GM23338 (cell line): ENCODE data around the gene BRICD5.

Source experiments
- CREB1 ChIP-seq: fragments of 250-450 bp; sonication (Bioruptor Pico); IDR thresholded peaks from 2 replicates; pipeline ENCODE4 v1.5.0; 2020; ENCODE audit warnings: low read depth, mild to moderate bottlenecking, moderate library complexity
- EZH2 ChIP-seq: fragments of 200-600 bp; sonication (generic); IDR thresholded peaks from one replicate; pipeline ENCODE4 v1.8.0; 2017; ENCODE audit warnings: antibody characterized with exemption, mild to moderate bottlenecking, low read depth; ENCODE audit not compliant: unreplicated experiment
- EZH2phosphoT487 ChIP-seq: fragments of 200-600 bp; sonication (generic); IDR thresholded peaks from one replicate; pipeline ENCODE4 v1.8.1; 2018; ENCODE audit warnings: antibody characterized with exemption; ENCODE audit not compliant: unreplicated experiment
- JUNB ChIP-seq: IDR thresholded peaks from one replicate; pipeline ENCODE4 v1.6.1; 2016; ENCODE audit warnings: antibody characterized with exemption; ENCODE audit not compliant: unreplicated experiment
- NANOG ChIP-seq: IDR thresholded peaks from 2 replicates; pipeline ENCODE4 v1.6.1; 2016; ENCODE audit warnings: antibody characterized with exemption, borderline replicate concordance
- POLR2AphosphoS5 ChIP-seq: IDR thresholded peaks from 2 replicates; pipeline ENCODE4 v1.6.1; 2016; ENCODE audit warnings: antibody characterized with exemption, low read depth
- TF ChIP-seq, protein P1 (sequence below), 2 experiments: fragments of 200-600 bp in 1 of 2; sonication (generic) in 1 of 2; conservative IDR thresholded peaks; 2 replicates each; pipeline versions ENCODE4 v1.5.1 to v1.6.1; 2016 to 2017; ENCODE audit warnings: antibody characterized with exemption in 2 of 2, low read depth in 2 of 2, mild to moderate bottlenecking in 2 of 2, moderate library complexity in 1 of 2
- TF ChIP-seq, protein P2 (sequence below): IDR thresholded peaks from one replicate; pipeline ENCODE4 v1.6.1; 2018; ENCODE audit warnings: antibody characterized with exemption; ENCODE audit not compliant: unreplicated experiment
- TF ChIP-seq, protein P3 (sequence below): IDR thresholded peaks from 2 replicates; pipeline ENCODE4 v1.6.1; 2016; ENCODE audit warnings: antibody characterized with exemption

DNA sequence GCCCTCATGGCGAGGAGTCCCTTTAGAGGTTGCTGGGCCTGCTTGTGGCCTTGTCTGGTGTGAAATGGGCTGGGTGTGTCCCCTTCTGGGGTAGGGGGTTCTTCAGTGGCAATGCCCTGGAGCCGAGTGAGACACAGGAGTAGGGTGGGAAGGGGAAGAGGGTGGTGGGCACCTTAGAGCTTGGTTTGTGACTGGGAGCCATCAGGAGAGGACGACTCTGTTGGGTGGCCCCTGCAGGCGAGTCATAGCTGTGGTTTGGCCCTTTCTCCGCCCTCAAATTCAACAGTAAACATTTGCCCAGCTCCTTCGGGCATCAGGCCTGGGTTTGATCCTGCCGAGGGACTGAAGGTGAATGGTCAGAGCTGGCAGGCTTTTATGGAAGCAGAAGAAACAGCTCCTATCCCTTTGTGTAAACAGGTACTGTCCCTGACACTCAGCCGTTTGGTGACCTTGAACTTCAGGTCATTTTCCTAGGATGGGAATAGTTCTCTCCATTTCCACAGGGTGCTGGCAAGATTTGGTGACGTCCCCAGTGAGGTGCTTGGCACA is 15.7 kb upstream of the BRICD5 start:
- TF ChIP-seq, protein P1, sequence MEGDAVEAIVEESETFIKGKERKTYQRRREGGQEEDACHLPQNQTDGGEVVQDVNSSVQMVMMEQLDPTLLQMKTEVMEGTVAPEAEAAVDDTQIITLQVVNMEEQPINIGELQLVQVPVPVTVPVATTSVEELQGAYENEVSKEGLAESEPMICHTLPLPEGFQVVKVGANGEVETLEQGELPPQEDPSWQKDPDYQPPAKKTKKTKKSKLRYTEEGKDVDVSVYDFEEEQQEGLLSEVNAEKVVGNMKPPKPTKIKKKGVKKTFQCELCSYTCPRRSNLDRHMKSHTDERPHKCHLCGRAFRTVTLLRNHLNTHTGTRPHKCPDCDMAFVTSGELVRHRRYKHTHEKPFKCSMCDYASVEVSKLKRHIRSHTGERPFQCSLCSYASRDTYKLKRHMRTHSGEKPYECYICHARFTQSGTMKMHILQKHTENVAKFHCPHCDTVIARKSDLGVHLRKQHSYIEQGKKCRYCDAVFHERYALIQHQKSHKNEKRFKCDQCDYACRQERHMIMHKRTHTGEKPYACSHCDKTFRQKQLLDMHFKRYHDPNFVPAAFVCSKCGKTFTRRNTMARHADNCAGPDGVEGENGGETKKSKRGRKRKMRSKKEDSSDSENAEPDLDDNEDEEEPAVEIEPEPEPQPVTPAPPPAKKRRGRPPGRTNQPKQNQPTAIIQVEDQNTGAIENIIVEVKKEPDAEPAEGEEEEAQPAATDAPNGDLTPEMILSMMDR (conservative IDR thresholded peaks at IDR 0.05; ENCODE audit: low read depth in 2 of 2), result no peak
- no peak for TF ChIP-seq POLR2AphosphoS5
- no peak for TF ChIP-seq CREB1 (CRISPR knock-in tag)
- TF ChIP-seq EZH2, result no peak
- TF ChIP-seq, protein P2, sequence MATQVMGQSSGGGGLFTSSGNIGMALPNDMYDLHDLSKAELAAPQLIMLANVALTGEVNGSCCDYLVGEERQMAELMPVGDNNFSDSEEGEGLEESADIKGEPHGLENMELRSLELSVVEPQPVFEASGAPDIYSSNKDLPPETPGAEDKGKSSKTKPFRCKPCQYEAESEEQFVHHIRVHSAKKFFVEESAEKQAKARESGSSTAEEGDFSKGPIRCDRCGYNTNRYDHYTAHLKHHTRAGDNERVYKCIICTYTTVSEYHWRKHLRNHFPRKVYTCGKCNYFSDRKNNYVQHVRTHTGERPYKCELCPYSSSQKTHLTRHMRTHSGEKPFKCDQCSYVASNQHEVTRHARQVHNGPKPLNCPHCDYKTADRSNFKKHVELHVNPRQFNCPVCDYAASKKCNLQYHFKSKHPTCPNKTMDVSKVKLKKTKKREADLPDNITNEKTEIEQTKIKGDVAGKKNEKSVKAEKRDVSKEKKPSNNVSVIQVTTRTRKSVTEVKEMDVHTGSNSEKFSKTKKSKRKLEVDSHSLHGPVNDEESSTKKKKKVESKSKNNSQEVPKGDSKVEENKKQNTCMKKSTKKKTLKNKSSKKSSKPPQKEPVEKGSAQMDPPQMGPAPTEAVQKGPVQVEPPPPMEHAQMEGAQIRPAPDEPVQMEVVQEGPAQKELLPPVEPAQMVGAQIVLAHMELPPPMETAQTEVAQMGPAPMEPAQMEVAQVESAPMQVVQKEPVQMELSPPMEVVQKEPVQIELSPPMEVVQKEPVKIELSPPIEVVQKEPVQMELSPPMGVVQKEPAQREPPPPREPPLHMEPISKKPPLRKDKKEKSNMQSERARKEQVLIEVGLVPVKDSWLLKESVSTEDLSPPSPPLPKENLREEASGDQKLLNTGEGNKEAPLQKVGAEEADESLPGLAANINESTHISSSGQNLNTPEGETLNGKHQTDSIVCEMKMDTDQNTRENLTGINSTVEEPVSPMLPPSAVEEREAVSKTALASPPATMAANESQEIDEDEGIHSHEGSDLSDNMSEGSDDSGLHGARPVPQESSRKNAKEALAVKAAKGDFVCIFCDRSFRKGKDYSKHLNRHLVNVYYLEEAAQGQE, result no peak
- TF ChIP-seq, protein P3, sequence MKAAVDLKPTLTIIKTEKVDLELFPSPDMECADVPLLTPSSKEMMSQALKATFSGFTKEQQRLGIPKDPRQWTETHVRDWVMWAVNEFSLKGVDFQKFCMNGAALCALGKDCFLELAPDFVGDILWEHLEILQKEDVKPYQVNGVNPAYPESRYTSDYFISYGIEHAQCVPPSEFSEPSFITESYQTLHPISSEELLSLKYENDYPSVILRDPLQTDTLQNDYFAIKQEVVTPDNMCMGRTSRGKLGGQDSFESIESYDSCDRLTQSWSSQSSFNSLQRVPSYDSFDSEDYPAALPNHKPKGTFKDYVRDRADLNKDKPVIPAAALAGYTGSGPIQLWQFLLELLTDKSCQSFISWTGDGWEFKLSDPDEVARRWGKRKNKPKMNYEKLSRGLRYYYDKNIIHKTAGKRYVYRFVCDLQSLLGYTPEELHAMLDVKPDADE, result no peak
- no peak for TF ChIP-seq EZH2phosphoT487
- TF ChIP-seq JUNB, result no peak
- TF ChIP-seq NANOG, result no peak
